DOHH2 (cell line): ENCODE measurements around the gene TEX2.

Experiments
- H3F3A ChIP-seq: fragments of 200-600 bp; sonication (generic), shearing (Covaris generic); 2 replicates; pipeline ENCODE4 v1.6.0; 2016; ENCODE audit warnings: antibody characterized with exemption, mild to moderate bottlenecking; ENCODE audit not compliant: control insufficient read depth, insufficient read depth
- H3K27ac ChIP-seq: fragments of 200-600 bp; sonication (generic); 2 replicates; pipeline ENCODE4 v1.5.1; 2014; ENCODE audit warnings: low read depth, mild to moderate bottlenecking, low read length, moderate library complexity
- H3K27me3 ChIP-seq: fragments of 200-600 bp; sonication (generic); 2 replicates; pipeline ENCODE4 v1.6.1; 2014; ENCODE audit warnings: mild to moderate bottlenecking, low read length, mixed read lengths; ENCODE audit not compliant: control insufficient read depth
- H3K36me3 ChIP-seq: fragments of 200-600 bp; sonication (generic); 2 replicates; pipeline ENCODE4 v1.6.1; 2014; ENCODE audit warnings: mild to moderate bottlenecking, low read length, moderate library complexity, mixed read lengths; ENCODE audit not compliant: control insufficient read depth
- H3K4me1 ChIP-seq: fragments of 200-600 bp; sonication (generic); 2 replicates; pipeline ENCODE4 v1.6.1; 2014; ENCODE audit warnings: mild to moderate bottlenecking, low read length, mixed read lengths; ENCODE audit not compliant: control insufficient read depth
- H3K4me2 ChIP-seq: fragments of 200-600 bp; sonication (generic); 2 replicates; pipeline ENCODE4 v1.6.0; 2014; ENCODE audit warnings: mild to moderate bottlenecking, low read length, moderate library complexity
- H3K4me3 ChIP-seq: fragments of 200-600 bp; sonication (generic); 2 replicates; pipeline ENCODE4 v1.5.1; 2014; ENCODE audit warnings: mild to moderate bottlenecking, low read length, mixed read lengths
- H3K79me2 ChIP-seq: fragments of 200-600 bp; sonication (generic); 2 replicates; pipeline ENCODE4 v1.6.1; 2014; ENCODE audit warnings: mild to moderate bottlenecking, low read length, mixed read lengths; ENCODE audit not compliant: control insufficient read depth
- H3K9me2 ChIP-seq: fragments of 200-600 bp; sonication (generic); replicated peaks from 2 replicates; pipeline ENCODE4 v1.6.1; 2014; ENCODE audit warnings: mild to moderate bottlenecking, low read length, mixed read lengths; ENCODE audit not compliant: control insufficient read depth
- H3K9me3 ChIP-seq: fragments of 200-600 bp; sonication (generic); 2 replicates; pipeline ENCODE4 v1.6.1; 2014; ENCODE audit warnings: antibody characterized with exemption, low read length, mixed read lengths; ENCODE audit not compliant: control insufficient read depth, insufficient read depth
- H4K20me1 ChIP-seq: fragments of 200-600 bp; sonication (generic); 2 replicates; pipeline ENCODE4 v1.6.0; 2014; ENCODE audit warnings: low read depth, mild to moderate bottlenecking, antibody characterized with exemption, low read length, moderate library complexity; ENCODE audit not compliant: control insufficient read depth, insufficient read depth
- CTCF ChIP-seq: fragments of 200-600 bp; sonication (generic); IDR thresholded peaks from one replicate; pipeline ENCODE4 v1.5.1; 2014; ENCODE audit warnings: antibody characterized with exemption, mild to moderate bottlenecking, low read depth, low read length; ENCODE audit not compliant: poor library complexity, severe bottlenecking
- EZH2phosphoT487 ChIP-seq: fragments of 200-600 bp; sonication (generic); IDR thresholded peaks from 2 replicates; pipeline ENCODE4 v1.6.1; 2017; ENCODE audit warnings: borderline replicate concordance, mild to moderate bottlenecking, antibody characterized with exemption, low read length, moderate library complexity, mixed read lengths

TEX2 gene

GRCh38 chr17:64254755-64255154 lies 8.3 kb downstream of the TEX2 start:
- H3K27me3 ChIP-seq: no peaks in the 10 kb centered on the region
- no peaks in the 10 kb centered on the region for H3K9me3 ChIP-seq
- no peak for TF ChIP-seq CTCF
- TF ChIP-seq EZH2phosphoT487: no peak
- peaks cover 12% of the 10 kb centered on the region for H3K79me2 ChIP-seq
- no peaks in the 10 kb centered on the region for H4K20me1 ChIP-seq
- H3F3A ChIP-seq: no peaks in the 10 kb centered on the region
- H3K9me2 ChIP-seq: no peaks in the 10 kb centered on the region
- no peaks in the 10 kb centered on the region for H3K4me1 ChIP-seq
- H3K4me3 ChIP-seq: no peak overlapping the region
- H3K36me3 ChIP-seq: no peaks in the 10 kb centered on the region
- H3K4me2 ChIP-seq: no peak overlapping the region
- no peak overlapping the region for H3K27ac ChIP-seq

GRCh38 chr17:64253470-64253869 lies 9.6 kb downstream of the TEX2 start:
- TF ChIP-seq EZH2phosphoT487 (no peak), CTCF (no peak)
- Histone ChIP-seq H3K4me3 (no peak overlapping the region), H3K9me3 (no peaks in the 10 kb centered on the region), H3K4me1 (no peaks in the 10 kb centered on the region), H3K36me3 (no peaks in the 10 kb centered on the region), H3K4me2 (no peak overlapping the region), H3K9me2 (no peaks in the 10 kb centered on the region), H3K27me3 (no peaks in the 10 kb centered on the region), H3K27ac (no peak overlapping the region), H3F3A (no peaks in the 10 kb centered on the region), H4K20me1 (no peaks in the 10 kb centered on the region), H3K79me2 (peaks cover 8% of the 10 kb centered on the region)

GRCh38 chr17:64252831-64253230 lies 10.2 kb downstream of the TEX2 start:
- Histone ChIP-seq H3K27me3 (no peaks in the 10 kb centered on the region), H3K36me3 (no peaks in the 10 kb centered on the region), H3K9me2 (no peaks in the 10 kb centered on the region), H3K27ac (no peak overlapping the region), H3K79me2 (peaks cover 8% of the 10 kb centered on the region), H3K9me3 (no peaks in the 10 kb centered on the region), H3K4me3 (no peak overlapping the region), H3K4me1 (no peaks in the 10 kb centered on the region), H3F3A (no peaks in the 10 kb centered on the region), H4K20me1 (no peaks in the 10 kb centered on the region), H3K4me2 (no peak overlapping the region)
- TF ChIP-seq CTCF (no peak), EZH2phosphoT487 (no peak)
